ENCODE results near the gene GRB7.

DNA sequence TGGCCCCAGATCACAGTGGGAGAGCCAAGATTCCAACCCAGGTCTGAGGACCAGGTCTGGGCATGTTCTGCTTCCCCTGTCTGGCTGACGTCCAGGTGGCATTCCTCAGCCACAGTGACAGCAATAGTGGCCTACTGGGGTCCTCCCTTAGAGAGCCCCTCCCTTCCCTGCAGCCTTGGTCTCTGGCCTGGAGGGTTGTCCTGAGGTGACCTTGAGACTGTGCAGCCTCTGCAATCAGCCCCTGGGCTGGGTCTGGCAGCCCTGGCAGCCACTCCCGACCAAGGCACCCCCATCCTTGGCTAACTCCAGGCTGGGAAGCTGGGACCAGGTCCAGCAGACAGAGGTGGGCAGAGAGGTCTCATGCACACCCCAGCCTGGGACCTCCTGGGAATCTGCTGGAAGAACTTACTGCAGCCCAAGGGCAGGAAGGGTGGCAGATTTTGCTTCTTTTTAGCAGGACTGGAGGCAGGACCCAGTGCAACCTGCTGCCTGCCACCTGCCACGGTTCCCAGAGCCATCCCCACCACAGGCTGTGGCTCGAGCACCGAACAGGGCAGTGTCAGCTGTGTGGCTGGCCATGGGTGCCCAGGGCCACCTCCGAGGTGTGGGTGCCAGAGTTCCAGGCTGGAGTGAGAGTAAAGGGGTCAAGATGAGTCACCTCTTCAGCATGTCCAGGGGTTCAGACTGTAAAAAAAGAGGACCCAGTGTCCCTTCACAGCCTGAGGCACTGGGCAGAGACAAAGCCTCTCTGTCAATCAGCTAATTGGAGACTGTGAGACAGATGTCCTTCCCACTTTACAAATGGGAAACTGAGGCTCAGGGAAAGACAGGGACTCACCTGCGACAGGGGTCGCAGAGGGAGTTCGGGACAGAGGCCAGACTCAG lies 12.6 kb downstream of the GRB7 start:
- TF ChIP-seq POLR2A (IDR thresholded peaks at IDR 0.05; ENCODE audit: extremely low read depth, insufficient read length): no peak
- TF ChIP-seq, protein P1, sequence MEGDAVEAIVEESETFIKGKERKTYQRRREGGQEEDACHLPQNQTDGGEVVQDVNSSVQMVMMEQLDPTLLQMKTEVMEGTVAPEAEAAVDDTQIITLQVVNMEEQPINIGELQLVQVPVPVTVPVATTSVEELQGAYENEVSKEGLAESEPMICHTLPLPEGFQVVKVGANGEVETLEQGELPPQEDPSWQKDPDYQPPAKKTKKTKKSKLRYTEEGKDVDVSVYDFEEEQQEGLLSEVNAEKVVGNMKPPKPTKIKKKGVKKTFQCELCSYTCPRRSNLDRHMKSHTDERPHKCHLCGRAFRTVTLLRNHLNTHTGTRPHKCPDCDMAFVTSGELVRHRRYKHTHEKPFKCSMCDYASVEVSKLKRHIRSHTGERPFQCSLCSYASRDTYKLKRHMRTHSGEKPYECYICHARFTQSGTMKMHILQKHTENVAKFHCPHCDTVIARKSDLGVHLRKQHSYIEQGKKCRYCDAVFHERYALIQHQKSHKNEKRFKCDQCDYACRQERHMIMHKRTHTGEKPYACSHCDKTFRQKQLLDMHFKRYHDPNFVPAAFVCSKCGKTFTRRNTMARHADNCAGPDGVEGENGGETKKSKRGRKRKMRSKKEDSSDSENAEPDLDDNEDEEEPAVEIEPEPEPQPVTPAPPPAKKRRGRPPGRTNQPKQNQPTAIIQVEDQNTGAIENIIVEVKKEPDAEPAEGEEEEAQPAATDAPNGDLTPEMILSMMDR (IDR thresholded peaks at IDR 0.05; ENCODE audit: low read depth, low read length): no peak
- TF ChIP-seq MAX (IDR thresholded peaks at IDR 0.05; ENCODE audit: low read depth, low read length): no peak
